GM18519 (cell line): ENCODE data around the gene SPON1.
"Not testable (repeated sequence)": the region's sequence is repeated elsewhere in the genome, so short reads cannot be mapped to it uniquely, and the experiment has no call there.

Source experiments
- ATAC-seq: cut with Tn5 transposase; IDR thresholded peaks from one replicate; pipeline ENCODE4 v1.9.1; 2021; ENCODE audit warnings: mild to moderate bottlenecking, moderate library complexity; ENCODE audit not compliant: unreplicated experiment, low FRiP score

The SPON1 gene

DNA sequence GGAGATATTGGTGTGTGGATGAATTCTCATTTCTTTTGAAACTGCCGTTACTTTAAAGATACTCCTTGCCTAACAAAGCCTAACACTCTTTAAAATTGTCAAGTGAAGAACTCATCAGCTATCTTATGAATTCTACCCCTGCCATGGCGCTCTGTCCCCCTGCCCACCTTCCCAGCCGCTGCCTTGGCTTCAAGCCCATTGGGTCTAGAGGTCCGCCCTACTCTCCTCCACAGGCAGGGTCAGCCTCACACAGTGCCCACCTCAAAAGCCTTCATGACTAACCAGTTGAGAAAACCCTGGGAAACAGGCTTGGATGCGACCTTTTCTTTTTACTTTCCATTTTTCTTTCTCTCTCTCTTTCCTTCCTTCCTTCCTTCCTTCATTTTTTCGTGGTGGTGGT lies 267.9 kb downstream of the SPON1 start:
- no peak for ATAC-seq

DNA sequence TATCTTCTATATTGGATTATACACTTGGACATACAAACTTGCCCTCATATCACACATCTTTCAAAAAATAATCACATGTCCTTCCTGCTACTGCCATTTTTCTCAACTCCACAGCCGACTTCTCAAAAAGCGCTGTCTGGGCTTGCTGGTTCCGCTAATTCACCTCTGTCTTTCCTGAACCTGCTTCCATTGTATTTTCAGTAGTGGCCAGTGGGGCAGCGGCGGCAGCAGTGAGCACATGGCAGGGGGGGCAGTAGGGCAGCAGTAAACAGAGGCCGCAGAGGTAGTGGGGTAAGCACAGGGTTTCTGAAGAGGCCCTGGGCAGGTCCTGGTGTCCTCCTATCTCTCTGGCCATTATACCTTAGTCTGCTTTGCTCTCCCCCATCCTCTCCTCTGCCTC lies 270.1 kb downstream of the SPON1 start:
- ATAC-seq: no peak

GRCh38 chr11:14234446-14234845 lies 271.9 kb downstream of the SPON1 start:
- no peak for ATAC-seq

GRCh38 chr11:14235701-14236100 lies 273.2 kb downstream of the SPON1 start:
- no peak for ATAC-seq

DNA sequence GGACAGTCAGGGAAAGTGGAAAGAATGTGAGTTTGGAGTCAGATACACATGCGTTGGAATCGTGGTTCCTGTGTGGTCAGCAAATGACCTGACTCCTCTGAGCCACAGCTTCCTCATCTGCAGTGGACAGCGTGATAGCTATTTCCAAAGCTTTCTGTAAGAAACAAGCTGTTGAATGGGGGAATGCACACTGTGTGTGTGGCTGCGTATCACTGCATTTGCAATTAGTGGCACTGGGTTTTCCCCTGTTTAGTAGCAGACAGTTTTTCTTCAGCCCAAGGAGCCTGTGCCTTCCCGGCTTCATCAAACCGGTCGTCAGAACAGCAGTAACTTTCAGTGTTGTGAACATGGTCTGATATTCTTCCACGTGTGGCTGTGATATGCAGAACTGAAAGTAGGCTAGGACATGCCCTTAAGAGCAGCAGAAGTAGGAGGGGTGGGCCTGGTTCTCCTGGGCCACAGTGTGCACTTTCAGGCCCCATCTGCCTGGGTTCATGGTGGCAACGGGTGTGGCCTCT lies 275.0 kb downstream of the SPON1 start:
- peak; percentile 95 for ATAC-seq

DNA sequence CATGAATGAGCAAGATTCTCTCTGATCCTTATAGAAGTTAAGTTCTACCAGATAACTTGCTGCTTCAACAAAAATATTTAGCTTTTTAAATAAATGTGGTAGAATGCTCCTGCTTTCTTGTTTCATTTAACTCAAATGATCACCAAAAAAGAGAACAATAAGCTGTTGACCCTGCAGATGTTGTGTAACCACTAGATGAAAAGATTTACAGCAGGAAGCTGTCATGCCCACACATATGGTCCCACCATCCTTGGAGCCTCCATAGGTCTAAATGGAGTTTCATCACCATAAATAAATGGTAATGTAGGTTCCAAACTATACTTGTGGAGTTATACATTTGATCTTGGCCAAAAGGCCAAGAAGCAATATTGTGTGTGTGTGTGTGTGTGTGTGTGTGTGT lies 277.7 kb downstream of the SPON1 start:
- no peak for ATAC-seq

DNA sequence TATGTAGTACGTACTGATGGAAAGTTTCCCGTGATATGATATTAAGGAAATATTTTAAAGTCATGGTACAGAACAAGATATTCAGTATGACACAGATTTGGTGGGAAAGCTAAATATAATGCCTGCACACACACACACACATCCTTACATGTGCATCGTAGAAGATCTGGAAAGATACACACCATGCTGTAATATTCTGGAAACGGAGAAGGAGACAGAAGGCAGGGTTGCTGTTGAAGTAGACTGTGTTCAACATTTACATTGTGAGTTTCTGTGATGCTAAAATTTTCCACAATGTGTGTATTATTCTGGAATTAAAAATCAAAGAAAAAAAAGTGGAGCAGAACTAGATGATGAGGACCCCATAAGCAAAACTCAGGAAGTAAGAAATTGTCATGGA lies 278.4 kb downstream of the SPON1 start:
- ATAC-seq: no peak

DNA sequence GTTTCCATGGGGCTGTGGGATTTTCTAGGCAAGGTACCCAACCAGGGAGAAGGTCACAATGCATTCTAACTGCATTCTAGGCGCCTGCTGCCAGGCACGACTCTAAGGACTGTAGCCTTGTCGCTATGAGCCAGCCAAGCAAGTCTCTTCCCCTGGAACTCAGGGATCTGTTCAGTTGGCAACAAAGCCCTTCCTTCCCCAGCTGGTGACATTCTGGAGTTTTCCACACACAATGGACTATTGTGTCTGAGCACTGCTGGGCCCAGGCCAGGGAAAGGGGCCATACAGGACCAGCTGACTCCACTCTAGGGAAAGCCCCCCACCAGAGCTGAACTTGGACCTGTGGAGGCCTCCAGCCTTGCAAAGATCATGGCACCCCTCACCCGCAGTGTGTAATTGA lies 279.7 kb downstream of the SPON1 start:
- ATAC-seq: no peak

GRCh38 chr11:14242733-14243132 lies 280.2 kb downstream of the SPON1 start:
- no peak for ATAC-seq

DNA sequence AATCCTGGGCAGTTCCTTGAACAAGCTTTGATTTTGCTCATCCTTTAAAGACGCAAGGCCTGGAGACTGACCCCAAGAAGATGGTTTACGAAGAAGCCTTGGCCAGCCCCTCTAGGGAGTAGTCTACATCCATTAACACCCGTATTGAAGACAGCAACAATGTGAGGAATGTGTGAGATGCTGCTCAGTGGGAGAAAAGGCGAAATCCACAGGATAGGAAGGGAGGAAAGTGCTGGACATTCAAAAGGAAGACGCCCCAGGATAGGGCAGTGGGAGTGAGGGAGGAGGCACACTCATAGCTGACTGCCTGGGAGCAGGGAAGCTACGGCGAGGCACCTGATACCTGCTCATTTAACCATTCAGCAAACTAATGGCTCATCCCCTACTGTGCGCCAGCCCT lies 282.4 kb downstream of the SPON1 start:
- ATAC-seq: no peak

DNA sequence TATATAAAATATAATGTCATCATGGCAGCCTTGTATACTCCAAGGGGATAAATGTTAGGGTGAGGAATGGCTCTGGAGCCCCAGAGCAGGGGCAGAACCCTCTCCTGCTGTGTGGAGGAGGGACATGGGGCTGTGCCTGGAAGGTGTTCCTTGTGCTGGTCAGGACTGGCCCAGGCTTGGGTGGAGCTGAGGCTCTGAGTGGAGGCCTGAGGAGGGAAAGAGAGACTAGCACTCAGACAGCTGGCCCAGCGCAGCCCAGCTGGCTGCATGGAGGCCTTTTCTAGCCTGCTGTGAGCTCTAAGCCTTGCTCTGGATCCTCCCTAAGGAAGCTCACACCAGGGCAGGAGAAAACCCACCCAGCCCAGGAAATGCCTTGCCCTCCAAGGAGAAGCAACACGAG lies 282.9 kb downstream of the SPON1 start:
- ATAC-seq: no peak

- ATAC-seq: no peak
Measured at GRCh38 chr11:14248580-14248981, 286.1 kb downstream of the SPON1 start.

GRCh38 chr11:14249121-14249963 lies 286.8 kb downstream of the SPON1 start:
- ATAC-seq: no peak

- ATAC-seq: no peak
Measured at GRCh38 chr11:14251754-14252153, 289.2 kb downstream of the SPON1 start.

- not testable (repeated sequence) for ATAC-seq
Measured at GRCh38 chr11:14252501-14252900, 290.0 kb downstream of the SPON1 start.

GRCh38 chr11:14253421-14253820 lies 290.9 kb downstream of the SPON1 start:
- no peak for ATAC-seq

GRCh38 chr11:14253840-14254239 lies 291.3 kb downstream of the SPON1 start:
- no peak for ATAC-seq

GRCh38 chr11:14254533-14255237 lies 292.2 kb downstream of the SPON1 start:
- no peak for ATAC-seq

- ATAC-seq: no peak
Measured at GRCh38 chr11:14255238-14255534, 292.7 kb downstream of the SPON1 start.

GRCh38 chr11:14258221-14258935 lies 295.9 kb downstream of the SPON1 start:
- no peak for ATAC-seq

- ATAC-seq: no peak
Measured at GRCh38 chr11:14259186-14259784, 296.8 kb downstream of the SPON1 start.
